GM12874 (cell line): ENCODE results near the gene OXNAD1.
A peak's percentile ranks its signal among the peaks of the same experiment; 100 is the strongest.

Experiments
- TF ChIP-seq, protein P1 (sequence below): IDR thresholded peaks from 2 replicates; pipeline ENCODE4 v1.5.1; 2011; ENCODE audit warnings: low read depth, mild to moderate bottlenecking, control low read depth, low read length, moderate library complexity; ENCODE audit not compliant: insufficient read depth

OXNAD1 gene

DNA sequence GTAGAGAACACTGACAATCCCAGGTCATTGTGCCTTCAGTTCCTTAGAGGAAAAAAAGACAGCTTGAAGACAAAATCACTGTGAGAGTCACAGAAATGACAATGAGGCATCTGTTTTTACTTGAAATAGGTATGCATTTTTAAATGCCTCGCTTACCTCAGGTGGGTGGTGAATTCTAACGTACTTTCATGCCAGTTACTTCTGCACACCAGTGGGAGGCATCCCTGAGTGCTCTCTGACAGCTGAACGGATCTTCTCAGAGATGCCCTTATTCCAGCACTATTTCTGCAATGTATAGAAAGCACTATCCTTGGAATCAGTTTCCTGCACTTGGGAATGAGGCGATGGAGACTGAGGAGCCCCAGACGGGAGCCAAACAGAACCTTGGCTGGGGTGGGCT lies 16.5 kb upstream of the OXNAD1 start:
- TF ChIP-seq, protein P1, sequence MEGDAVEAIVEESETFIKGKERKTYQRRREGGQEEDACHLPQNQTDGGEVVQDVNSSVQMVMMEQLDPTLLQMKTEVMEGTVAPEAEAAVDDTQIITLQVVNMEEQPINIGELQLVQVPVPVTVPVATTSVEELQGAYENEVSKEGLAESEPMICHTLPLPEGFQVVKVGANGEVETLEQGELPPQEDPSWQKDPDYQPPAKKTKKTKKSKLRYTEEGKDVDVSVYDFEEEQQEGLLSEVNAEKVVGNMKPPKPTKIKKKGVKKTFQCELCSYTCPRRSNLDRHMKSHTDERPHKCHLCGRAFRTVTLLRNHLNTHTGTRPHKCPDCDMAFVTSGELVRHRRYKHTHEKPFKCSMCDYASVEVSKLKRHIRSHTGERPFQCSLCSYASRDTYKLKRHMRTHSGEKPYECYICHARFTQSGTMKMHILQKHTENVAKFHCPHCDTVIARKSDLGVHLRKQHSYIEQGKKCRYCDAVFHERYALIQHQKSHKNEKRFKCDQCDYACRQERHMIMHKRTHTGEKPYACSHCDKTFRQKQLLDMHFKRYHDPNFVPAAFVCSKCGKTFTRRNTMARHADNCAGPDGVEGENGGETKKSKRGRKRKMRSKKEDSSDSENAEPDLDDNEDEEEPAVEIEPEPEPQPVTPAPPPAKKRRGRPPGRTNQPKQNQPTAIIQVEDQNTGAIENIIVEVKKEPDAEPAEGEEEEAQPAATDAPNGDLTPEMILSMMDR, result no peak

DNA sequence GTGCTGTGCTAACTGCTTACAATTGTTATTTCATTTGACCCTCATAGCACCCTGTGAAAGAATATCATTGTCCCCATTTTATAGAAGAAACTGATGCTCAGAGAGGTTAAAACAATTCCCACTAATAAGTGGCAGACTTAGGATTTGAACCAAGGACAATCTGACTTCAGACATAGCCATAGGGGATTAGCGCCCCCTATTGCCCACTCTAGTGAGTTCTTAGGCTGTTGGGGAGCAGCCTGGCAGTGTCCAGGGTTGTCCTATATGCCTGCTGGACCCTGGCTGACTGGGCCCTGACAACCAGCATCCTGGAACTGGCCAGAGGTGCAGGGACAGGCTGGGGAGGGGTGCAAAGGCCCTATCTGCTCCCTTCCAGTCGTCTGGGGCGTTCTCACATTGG lies 15.7 kb upstream of the OXNAD1 start:
- TF ChIP-seq, protein P1, result peak; percentile 66

DNA sequence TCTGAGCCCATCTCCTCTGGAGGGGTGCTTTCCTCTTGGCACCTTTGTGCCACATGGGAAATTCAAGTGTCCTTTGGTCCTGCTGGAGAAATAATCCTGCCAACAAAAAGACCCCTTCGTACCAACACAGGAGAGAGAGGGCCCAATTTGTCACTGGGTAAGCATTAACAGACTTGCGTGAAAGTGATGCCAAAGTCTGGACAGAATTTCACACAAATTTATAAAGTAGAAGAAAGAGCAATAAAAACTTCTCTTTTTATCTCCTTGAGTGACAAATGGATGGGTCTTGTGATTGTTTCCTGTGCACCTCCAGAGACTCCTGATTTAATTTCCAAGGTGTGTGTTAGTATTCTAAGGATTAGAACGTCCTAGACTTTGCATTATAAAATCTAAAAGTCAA lies 15.1 kb upstream of the OXNAD1 start:
- TF ChIP-seq, protein P1, result no peak

DNA sequence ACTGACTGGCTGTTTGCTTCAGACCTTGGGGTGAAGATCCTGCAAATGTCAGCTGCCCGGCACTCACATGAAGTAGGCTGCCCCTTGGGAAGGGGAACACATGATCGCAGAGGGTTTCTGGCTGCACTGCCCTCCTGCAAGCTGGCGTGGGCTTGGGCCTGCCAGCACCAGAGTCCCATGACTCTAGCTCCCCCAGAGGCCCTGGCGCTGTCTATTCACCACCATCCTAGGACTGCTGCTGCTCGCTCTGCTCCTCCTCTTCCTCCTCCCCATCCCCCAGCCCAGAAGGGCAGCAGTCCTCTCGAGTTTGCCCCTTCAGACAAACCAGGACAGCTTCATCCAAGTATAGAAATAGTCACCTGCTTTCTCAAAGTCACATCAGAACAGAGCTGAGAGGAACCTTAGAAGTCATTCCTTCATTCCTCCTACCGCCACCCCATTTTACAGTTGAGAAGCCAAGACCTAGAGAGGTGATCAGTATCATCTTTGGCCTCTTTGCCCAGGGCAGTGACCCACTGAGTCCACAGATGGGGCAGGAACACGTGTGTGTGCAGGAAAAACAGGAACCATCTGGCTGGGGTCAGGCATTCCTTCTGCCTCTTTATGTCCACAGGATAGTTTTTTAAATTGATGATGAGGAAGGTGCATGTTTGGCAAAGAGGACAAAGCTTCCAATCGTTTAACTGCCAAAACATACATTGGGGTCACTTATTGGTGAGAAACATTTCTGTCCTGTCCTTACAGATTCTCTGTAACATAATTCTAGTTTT lies 13.5 kb upstream of the OXNAD1 start:
- TF ChIP-seq, protein P1, result no peak

DNA sequence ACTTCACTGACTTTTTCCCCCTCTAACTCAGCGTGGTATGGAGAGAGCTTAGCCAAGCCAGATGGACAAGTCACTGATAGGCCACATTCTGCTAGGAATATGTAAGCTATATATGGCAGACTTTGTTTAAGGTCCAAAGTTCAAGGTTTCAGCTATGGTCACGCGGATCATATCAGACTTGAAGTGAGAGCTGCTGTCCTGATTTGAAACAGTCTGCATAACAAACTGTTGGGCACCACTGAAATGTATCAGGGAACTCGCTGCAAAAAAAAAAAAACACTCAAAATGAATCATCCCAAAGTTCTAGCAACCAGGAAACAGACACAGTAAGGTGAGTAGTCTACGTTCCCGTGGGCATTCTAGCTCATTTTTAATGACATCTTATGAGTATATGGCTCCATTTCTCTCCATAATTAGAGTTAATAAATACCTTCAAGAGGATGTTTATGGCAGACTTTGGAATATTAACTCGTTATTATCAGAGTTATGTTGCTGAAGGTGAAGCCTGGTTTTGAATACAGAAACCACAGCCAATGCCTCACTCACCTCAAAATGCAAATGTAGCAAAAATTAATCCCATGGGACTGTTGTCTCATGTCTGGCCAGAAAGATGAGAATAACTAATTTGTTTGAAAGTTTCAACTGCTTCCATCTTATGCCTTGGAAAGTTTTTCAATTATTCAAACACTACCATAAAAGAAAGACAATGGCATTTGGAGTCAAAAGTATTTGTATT lies 12.6 kb upstream of the OXNAD1 start:
- TF ChIP-seq, protein P1, result no peak

DNA sequence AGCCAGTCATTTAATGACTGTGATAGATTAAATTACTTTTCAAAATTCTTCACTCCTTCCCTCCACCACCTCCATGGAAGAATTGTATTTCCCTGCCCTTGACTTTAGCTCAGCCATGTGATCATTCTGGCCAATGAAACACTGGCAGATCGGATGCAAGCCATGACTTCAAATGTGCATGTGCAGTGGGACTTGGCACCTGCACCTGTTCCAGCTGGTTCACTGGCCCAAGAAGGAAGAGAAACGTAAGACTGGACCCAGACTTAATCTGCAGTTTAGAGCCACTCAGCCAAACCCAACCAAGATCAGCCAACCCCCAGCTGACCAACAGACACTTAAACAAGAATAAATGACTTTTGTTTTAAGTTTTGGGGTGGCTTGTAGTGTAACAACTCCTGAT lies 12.0 kb upstream of the OXNAD1 start:
- TF ChIP-seq, protein P1, result no peak

DNA sequence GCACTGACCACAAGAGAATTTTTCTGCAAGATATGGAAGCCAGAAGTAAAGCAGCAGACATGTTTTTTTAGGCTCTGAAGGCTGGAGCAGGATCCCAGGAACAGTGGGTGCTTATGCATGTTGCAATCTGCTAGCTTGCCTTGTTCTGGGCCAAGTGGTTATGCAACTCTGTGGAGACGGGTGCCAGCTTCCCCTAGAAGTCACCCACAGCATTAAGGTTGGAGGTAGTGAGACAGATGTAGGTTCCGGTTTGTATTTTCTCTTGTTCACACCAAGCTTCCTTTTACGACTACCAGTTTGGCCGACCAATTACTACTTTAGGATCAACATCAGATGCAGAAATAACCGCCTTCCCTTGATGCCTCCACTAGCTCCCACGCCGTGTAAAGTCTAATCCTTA lies 11.4 kb upstream of the OXNAD1 start:
- TF ChIP-seq, protein P1, result no peak
